ENCODE measurements around the gene INF2.

The INF2 gene

DNA sequence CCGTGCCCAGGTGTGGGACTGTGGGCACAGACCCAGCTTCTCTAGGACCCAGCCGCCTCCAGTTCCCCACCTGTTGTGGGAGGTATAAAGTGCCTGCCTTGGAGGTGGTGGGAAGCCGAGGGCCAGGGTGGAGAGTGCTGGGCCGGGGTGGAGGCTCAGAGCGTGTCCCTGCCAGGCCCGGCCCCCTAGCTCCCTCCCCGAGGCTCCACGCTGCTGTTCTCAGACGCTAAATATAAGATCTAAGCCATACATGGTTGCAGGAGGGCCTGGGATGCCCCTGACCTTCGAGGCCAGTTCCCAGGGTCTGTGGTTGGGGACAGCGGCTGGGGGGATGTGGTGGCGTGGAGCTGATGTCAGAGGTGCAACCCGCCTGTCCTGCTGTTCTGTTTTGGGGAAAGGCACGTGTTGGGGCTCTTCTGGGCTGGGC is 10.8 kb downstream of the INF2 start:
- no peak for DNase-seq (ENCODE audit: low spot score)
- TF ChIP-seq, protein P1, sequence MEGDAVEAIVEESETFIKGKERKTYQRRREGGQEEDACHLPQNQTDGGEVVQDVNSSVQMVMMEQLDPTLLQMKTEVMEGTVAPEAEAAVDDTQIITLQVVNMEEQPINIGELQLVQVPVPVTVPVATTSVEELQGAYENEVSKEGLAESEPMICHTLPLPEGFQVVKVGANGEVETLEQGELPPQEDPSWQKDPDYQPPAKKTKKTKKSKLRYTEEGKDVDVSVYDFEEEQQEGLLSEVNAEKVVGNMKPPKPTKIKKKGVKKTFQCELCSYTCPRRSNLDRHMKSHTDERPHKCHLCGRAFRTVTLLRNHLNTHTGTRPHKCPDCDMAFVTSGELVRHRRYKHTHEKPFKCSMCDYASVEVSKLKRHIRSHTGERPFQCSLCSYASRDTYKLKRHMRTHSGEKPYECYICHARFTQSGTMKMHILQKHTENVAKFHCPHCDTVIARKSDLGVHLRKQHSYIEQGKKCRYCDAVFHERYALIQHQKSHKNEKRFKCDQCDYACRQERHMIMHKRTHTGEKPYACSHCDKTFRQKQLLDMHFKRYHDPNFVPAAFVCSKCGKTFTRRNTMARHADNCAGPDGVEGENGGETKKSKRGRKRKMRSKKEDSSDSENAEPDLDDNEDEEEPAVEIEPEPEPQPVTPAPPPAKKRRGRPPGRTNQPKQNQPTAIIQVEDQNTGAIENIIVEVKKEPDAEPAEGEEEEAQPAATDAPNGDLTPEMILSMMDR (IDR thresholded peaks at IDR 0.05; ENCODE audit: extremely low read depth, missing control alignments) = no peak

DNA sequence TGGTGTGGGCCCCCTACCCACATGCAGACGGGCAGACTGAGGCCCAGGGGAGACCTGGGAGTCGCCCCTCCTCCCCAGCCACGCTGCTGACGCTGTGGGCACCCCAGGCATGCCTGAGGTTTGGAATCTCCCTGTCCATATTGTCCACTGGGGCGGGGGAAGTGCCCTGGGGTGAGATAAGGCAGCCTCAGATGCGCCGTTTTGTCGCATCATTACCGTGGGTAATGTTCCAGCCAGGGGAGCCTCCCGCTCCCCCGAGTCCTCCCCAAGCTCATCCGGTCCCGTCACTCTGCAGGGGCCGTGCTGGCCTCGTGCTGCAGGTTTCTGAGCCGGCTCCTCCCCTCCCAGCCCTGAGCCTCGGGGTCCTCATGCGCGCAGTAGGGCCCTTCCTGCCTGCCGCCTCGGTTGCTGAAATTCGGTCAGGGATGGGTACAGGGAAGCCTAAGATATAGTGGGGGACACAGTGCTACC is 11.4 kb downstream of the INF2 start:
- DNase-seq (ENCODE audit: low spot score) = no peak
- TF ChIP-seq, protein P1 (IDR thresholded peaks at IDR 0.05; ENCODE audit: extremely low read depth, missing control alignments) = no peak

DNA sequence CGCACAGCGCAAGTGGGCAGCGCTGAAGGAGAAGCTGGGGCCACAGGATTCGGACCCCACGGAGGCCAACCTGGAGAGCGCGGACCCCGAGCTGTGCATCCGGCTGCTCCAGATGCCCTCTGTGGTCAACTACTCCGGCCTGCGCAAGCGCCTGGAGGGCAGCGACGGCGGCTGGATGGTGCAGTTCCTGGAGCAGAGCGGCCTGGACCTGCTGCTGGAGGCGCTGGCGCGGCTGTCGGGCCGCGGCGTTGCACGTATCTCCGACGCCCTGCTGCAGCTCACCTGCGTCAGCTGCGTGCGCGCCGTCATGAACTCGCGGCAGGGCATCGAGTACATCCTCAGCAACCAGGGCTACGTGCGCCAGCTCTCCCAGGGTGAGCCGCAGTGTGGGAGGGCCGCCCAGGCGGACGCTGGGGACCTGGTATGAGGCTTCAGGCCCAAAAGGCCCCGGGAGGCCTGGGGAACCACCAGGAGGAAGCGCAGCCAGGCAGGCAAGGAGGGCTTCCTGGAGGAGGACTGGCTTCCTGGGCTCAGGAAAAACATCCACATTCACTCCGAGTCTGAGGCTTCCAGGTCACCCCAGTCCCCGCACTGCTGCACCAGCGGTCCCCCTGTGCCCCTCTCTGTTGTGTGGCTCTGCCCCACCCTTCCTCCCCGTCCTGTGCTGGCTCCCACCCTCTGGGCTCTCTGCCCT is 12.1 kb downstream of the INF2 start:
- no peak for DNase-seq (ENCODE audit: low spot score)
- TF ChIP-seq, protein P1 (IDR thresholded peaks at IDR 0.05; ENCODE audit: extremely low read depth, missing control alignments) = no peak

DNA sequence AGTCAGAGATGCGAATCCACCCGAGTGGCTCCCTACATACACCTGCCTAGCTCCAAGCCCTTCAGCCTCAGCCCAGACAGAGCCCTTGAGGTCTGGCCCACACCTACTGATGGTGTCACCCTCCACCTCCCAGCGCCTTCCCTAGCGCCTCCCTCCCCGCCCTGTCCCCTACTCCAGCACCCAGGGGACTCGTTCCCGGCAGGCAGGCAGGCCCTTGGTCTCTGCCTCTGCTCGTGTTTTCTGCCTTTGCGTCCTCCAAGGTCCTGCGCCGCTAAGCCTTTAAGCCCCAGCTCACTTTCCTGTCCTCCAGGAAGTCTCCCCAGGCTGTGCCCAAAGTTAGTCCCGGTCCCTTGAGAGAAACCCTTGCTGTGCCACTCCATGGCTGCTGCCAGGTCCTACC is 12.7 kb downstream of the INF2 start:
- no peak for DNase-seq (ENCODE audit: low spot score)
- TF ChIP-seq, protein P1 (IDR thresholded peaks at IDR 0.05; ENCODE audit: extremely low read depth, missing control alignments) = no peak

DNA sequence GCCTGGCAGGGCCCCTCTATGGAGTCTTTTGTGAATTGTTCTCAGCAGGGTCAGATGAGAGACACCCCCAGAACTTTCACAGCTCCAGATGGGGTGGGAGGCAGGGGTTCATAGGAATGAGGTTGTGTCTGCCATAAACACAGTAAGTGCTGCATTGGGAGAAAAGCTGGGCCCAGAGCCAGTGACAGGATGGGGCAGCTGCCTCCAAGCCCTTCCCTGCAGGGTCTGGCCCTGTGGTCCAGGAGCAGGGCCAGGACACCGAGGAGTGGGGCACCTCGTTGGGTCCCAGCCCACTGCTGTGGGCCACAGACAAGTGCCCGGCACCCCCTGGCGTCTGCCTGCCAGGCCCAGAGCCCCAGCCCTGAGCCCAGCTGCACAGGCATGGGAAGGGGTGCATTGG is 13.3 kb downstream of the INF2 start:
- no peak for DNase-seq (ENCODE audit: low spot score)

DNA sequence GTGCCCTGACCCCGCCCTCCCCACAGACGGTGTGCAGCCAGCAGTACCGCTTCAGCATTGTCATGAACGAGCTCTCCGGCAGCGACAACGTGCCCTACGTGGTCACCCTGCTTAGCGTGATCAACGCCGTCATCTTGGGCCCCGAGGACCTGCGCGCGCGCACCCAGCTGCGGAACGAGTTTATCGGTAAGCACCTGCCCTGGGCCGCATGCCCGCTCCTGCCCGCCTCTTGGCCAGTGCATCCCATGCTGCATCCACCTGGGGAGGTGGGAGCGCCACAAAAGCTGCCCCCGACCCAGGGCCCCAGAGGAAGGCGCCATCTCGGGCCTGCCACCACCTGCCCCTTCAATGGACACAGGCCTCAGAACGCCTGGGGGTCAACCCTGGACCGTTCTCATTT is 13.9 kb downstream of the INF2 start:
- DNase-seq (ENCODE audit: low spot score) = no peak
- TF ChIP-seq, protein P1 (IDR thresholded peaks at IDR 0.05; ENCODE audit: extremely low read depth, missing control alignments) = no peak

More for the DNA sequence above, 13.3 kb downstream of the INF2 start:
- TF ChIP-seq, protein P1 (IDR thresholded peaks at IDR 0.05; ENCODE audit: extremely low read depth, missing control alignments) = no peak

DNA sequence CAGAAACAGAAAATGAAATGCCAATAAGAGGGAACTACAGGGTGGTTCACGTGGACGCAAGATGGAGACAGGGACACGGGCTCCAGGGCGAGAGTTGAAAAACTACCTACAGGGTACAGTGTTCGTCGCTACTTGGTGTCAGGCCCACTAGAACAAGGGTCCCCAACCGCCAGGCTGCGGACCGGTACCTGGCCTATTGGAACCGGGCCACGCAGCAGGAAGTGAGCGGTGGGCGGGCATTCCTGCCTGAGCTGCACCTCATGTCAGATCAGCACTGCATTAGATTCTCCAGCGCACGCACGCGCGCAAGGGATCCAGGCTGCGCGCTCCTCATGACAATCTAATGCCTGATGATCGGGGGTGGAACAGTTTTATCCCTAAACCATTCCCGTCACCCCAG is 14.8 kb downstream of the INF2 start:
- TF ChIP-seq, protein P1 (IDR thresholded peaks at IDR 0.05; ENCODE audit: extremely low read depth, missing control alignments) = no peak
- no peak for DNase-seq (ENCODE audit: low spot score)
